Osteocyte (in vitro differentiated cells): ENCODE results near the gene CCDC107. TPM values are rescaled to one million over a fixed set of nuclear protein-coding genes. Genes with fewer than 3 reads are reported as not detected.
A peak's percentile ranks its signal among the peaks of the same experiment; 100 is the strongest.

Source experiments
- DNase-seq: peaks from one replicate; pipeline ENCODE4 v3.0.0; 2021; ENCODE audit warnings: mixed read lengths; ENCODE audit not compliant: unreplicated experiment; ENCODE audit errors: extremely low spot score
- H3K27ac Mint-ChIP-seq: one replicate; pipeline ENCODE4 v1.8.0; 2021; ENCODE audit warnings: mild to moderate bottlenecking, mixed read lengths; ENCODE audit not compliant: unreplicated experiment
- H3K27me3 Mint-ChIP-seq: one replicate; pipeline ENCODE4 v1.8.0; 2021; ENCODE audit warnings: mixed read lengths; ENCODE audit not compliant: unreplicated experiment
- H3K36me3 Mint-ChIP-seq: one replicate; pipeline ENCODE4 v1.8.0; 2021; ENCODE audit warnings: mixed read lengths; ENCODE audit not compliant: unreplicated experiment
- H3K4me1 Mint-ChIP-seq: one replicate; pipeline ENCODE4 v1.8.0; 2021; ENCODE audit warnings: mixed read lengths; ENCODE audit not compliant: unreplicated experiment
- H3K4me3 Mint-ChIP-seq: one replicate; pipeline ENCODE4 v1.8.0; 2021; ENCODE audit warnings: mild to moderate bottlenecking, moderate library complexity, mixed read lengths; ENCODE audit not compliant: unreplicated experiment
- H3K9me3 Mint-ChIP-seq: one replicate; pipeline ENCODE4 v1.8.0; 2021; ENCODE audit warnings: mixed read lengths; ENCODE audit not compliant: unreplicated experiment
- total RNA-seq: library from RNA; stranded (reverse); gene quantifications from 2 replicates; pipeline ENCODE4 v1.2.1, GENCODE V29; 2021
- TF ChIP-seq, protein P1 (sequence below): fragments of 200-600 bp; sonication (generic); IDR thresholded peaks from 2 replicates; pipeline ENCODE4 v1.5.0; 2021; ENCODE audit warnings: antibody characterized with exemption, mild to moderate bottlenecking, moderate library complexity

Gene CCDC107
- total RNA-seq, 1 donor from 2014 or later, result 31.3 TPM

GRCh38 chr9:35690614-35691333 lies 32.7 kb downstream of the CCDC107 start:
- H3K27ac Mint-ChIP-seq, result peak overlapping the region; percentile 93
- H3K9me3 Mint-ChIP-seq, result no peaks in the 10 kb centered on the region
- H3K4me1 Mint-ChIP-seq, result peaks cover 46% of the 10 kb centered on the region
- DNase-seq, result no peak
- TF ChIP-seq, protein P1, sequence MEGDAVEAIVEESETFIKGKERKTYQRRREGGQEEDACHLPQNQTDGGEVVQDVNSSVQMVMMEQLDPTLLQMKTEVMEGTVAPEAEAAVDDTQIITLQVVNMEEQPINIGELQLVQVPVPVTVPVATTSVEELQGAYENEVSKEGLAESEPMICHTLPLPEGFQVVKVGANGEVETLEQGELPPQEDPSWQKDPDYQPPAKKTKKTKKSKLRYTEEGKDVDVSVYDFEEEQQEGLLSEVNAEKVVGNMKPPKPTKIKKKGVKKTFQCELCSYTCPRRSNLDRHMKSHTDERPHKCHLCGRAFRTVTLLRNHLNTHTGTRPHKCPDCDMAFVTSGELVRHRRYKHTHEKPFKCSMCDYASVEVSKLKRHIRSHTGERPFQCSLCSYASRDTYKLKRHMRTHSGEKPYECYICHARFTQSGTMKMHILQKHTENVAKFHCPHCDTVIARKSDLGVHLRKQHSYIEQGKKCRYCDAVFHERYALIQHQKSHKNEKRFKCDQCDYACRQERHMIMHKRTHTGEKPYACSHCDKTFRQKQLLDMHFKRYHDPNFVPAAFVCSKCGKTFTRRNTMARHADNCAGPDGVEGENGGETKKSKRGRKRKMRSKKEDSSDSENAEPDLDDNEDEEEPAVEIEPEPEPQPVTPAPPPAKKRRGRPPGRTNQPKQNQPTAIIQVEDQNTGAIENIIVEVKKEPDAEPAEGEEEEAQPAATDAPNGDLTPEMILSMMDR, result no peak
- H3K27me3 Mint-ChIP-seq, result no peaks in the 10 kb centered on the region
- peak overlapping the region; percentile 82 for H3K4me3 Mint-ChIP-seq
- peaks cover 4% of the 10 kb centered on the region for H3K36me3 Mint-ChIP-seq

DNA sequence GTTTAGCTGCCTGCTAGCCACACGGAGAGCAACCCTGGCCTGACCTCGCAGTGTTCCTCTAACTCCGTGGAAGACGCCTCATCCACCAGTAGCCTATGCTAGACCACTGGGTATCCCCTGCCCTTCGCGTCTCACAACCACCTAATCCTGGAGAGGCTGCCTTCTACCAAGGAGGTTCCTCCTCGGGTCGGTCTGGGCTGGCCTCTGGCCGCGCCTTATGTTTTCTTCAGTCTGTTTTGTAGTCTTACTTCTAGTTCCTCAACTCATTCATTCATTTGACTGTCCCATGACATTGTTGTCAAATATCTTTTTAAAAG lies 33.2 kb downstream of the CCDC107 start:
- no peak for DNase-seq
- TF ChIP-seq, protein P1, result no peak
- Mint-ChIP-seq H3K4me3 (peak overlapping the region; percentile 82), H3K27ac (peak overlapping the region; percentile 93), H3K9me3 (no peaks in the 10 kb centered on the region), H3K4me1 (peaks cover 41% of the 10 kb centered on the region), H3K27me3 (no peaks in the 10 kb centered on the region), H3K36me3 (peaks cover 1% of the 10 kb centered on the region)

DNA sequence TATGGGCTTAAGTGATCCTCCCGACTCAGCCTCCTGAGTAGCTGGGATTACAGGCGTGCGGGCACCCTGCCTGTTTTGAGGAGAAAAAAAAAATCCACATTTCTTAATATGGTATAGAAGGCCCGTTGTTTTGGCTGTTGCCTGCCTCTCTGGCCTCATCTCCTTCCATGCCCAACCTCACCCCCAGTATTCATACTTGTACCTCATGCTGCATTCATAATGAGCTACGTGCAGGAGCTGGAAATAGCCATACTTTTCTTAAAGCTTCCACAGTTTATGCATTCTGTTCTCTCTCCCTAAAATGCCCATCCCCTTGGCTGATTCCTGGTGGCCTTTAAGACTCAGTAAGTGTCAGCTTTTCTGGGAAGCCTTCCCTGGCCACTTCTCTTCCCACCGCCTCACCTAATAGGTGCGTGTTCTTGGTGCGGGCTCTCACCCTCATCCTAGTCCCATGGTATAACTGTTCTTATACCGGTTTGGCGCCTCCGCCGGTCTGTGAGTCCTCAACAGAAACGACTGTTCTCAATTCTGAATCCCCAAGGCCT lies 33.7 kb downstream of the CCDC107 start:
- no peak for DNase-seq
- H3K4me3 Mint-ChIP-seq, result peak overlapping the region; percentile 82

DNA sequence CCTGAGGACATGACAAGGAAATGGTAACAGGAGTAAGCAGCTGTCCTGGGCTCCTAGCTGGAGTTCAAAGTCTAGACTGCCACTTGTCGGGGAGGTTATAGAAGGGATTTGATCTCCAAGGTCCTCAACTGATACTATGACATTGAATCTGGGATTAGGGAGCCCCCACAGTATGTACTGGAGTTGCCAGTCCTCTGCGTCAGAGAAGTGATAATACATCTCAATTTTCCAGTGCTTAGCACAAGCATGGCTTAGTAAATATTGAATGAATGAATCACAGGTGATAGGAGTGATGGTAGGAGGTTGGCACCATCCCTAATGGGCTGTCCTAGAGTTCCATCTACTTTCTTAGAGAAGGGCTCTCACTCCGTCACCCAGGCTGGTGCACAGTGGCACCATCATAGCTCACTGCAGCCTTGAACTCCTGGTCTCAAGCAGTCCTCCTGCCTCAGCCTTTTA lies 37.9 kb downstream of the CCDC107 start:
- H3K4me1 Mint-ChIP-seq, result peaks cover 11% of the 10 kb centered on the region
- peaks cover 15% of the 10 kb centered on the region for H3K36me3 Mint-ChIP-seq
- H3K4me3 Mint-ChIP-seq, result no peak overlapping the region
- DNase-seq, result no peak
- H3K9me3 Mint-ChIP-seq, result no peaks in the 10 kb centered on the region
- H3K27me3 Mint-ChIP-seq, result no peaks in the 10 kb centered on the region
- peak overlapping the region; percentile 49 for H3K27ac Mint-ChIP-seq
- TF ChIP-seq, protein P1, result no peak

More for the DNA sequence above, 33.7 kb downstream of the CCDC107 start:
- Mint-ChIP-seq H3K27me3 (no peaks in the 10 kb centered on the region), H3K27ac (peak overlapping the region; percentile 93), H3K9me3 (no peaks in the 10 kb centered on the region), H3K36me3 (peaks cover 4% of the 10 kb centered on the region), H3K4me1 (peaks cover 38% of the 10 kb centered on the region)
- TF ChIP-seq, protein P1, result no peak

DNA sequence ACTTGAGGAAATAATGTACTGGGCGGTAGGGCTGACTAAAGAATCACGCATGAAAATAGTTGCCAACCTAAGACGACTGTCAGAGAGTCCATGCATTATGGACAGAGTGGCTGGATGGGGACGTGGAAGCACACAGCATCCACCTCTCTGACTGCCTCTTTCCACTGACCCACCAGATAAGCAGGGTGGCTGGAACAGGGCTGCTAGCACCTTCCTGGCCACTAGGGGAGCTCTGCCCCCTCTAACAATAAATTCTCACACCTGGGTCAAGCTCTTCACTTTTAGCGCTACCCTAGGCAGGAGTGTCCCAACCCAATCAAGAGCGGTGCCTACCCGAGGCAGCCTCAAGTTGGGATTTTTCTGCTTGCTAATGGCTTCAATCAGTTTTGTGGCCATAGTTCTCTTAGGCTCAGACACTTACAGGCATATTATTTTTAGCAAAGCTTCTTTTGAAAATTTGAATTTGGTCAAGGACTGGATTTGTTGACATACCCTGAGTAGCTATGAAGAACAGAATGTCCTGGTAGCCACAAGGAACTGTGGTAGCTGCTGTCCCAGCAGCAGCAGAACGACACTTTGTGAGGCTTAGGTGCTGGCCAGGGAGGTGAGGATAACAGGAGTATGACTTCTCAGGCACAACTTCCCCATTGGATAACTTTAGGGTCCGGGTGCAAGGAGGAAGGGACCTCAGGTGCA lies 38.6 kb downstream of the CCDC107 start:
- no peaks in the 10 kb centered on the region for H3K27me3 Mint-ChIP-seq
- no peak overlapping the region for H3K4me3 Mint-ChIP-seq
- peaks cover 5% of the 10 kb centered on the region for H3K4me1 Mint-ChIP-seq
- TF ChIP-seq, protein P1, result peak; percentile 84
- peak overlapping the region; percentile 49 for H3K27ac Mint-ChIP-seq
- peaks cover 15% of the 10 kb centered on the region for H3K36me3 Mint-ChIP-seq
- H3K9me3 Mint-ChIP-seq, result no peaks in the 10 kb centered on the region
- no peak for DNase-seq
